ENCODE measurements around the gene NECAB2. TPM values are rescaled to one million over a fixed set of nuclear protein-coding genes. Genes with fewer than 3 reads are reported as not detected.

NECAB2 gene
- polyA plus RNA-seq, 1 donor (not counting 4 experiments of a cell fraction or from before 2014, with no cell fraction given) = not detected

DNA sequence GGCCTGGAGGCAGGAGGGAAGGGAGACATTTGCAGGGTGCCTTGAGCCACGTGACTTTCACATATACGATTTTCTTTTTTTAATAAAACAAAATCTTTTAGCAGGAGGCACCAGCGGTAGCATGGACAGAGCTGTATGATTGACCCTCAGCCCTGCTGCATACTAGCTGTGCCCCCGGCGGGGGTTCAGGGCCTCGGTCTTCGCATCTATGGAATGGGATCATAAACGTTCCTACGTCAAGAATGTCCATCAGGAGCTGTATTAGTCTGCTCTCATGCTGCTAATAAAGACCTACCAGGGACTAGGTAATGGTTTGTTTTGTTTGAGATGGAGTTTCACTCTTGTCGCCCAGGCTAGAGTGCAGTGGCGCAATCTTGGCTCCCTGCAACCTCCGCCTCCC is 47.4 kb downstream of the NECAB2 start:
- Histone ChIP-seq H3K4me2 (ENCODE audit: control insufficient read depth, extremely low read depth, insufficient read depth, low read depth, low read length) (no peak overlapping the region), H3K4me3 (ENCODE audit: control insufficient read depth in 2 of 3, extremely low read depth in 1 of 3, insufficient read depth in 2 of 3, low read depth in 1 of 3, low read length in 3 of 3) (no peak overlapping the region), H2AFZ (ENCODE audit: control insufficient read depth, low read length) (no peak overlapping the region), H3K4me1 (ENCODE audit: control insufficient read depth, extremely low read depth, insufficient read depth, low read length) (peaks cover 5% of the 10 kb centered on the region), H3K9ac (ENCODE audit: control insufficient read depth, extremely low read depth, insufficient read depth, low read length) (no peak overlapping the region), H3K27me3 (ENCODE audit: control insufficient read depth, extremely low read depth, insufficient read depth, low read length) (no peaks in the 10 kb centered on the region), H3K9me3 (ENCODE audit: control insufficient read depth, low read depth, low read length) (no peaks in the 10 kb centered on the region), H4K20me1 (ENCODE audit: control insufficient read depth, extremely low read depth, insufficient read depth, low read length) (no peaks in the 10 kb centered on the region), H3K79me2 (ENCODE audit: control insufficient read depth, insufficient read depth, low read length) (no peaks in the 10 kb centered on the region), H3K27ac (ENCODE audit: control insufficient read depth, insufficient read depth, low read length) (no peak overlapping the region), H3K36me3 (ENCODE audit: control insufficient read depth in 2 of 2, extremely low read depth in 1 of 2, insufficient read depth in 2 of 2, low read length in 2 of 2) (no peaks in the 10 kb centered on the region), H3K9me1 (ENCODE audit: control insufficient read depth, extremely low read depth, insufficient read depth, low read length) (no peaks in the 10 kb centered on the region)
- DNase-seq (ENCODE audit: low read depth, low spot score) (no peak), FAIRE-seq (no peak)
- no peak for TF ChIP-seq EZH2 (IDR thresholded peaks at IDR 0.05; ENCODE audit: low read length)
- TF ChIP-seq, protein P1, sequence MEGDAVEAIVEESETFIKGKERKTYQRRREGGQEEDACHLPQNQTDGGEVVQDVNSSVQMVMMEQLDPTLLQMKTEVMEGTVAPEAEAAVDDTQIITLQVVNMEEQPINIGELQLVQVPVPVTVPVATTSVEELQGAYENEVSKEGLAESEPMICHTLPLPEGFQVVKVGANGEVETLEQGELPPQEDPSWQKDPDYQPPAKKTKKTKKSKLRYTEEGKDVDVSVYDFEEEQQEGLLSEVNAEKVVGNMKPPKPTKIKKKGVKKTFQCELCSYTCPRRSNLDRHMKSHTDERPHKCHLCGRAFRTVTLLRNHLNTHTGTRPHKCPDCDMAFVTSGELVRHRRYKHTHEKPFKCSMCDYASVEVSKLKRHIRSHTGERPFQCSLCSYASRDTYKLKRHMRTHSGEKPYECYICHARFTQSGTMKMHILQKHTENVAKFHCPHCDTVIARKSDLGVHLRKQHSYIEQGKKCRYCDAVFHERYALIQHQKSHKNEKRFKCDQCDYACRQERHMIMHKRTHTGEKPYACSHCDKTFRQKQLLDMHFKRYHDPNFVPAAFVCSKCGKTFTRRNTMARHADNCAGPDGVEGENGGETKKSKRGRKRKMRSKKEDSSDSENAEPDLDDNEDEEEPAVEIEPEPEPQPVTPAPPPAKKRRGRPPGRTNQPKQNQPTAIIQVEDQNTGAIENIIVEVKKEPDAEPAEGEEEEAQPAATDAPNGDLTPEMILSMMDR (optimal IDR thresholded peaks at IDR 0.05 in 1 of 3, IDR thresholded peaks at IDR 0.05 in 1 of 3, conservative IDR thresholded peaks at IDR 0.05 in 1 of 3; ENCODE audit: extremely low read depth in 1 of 3, insufficient read depth in 2 of 3, low read length in 3 of 3) = no peak
- dilution Hi-C loops (cut with MboI; ENCODE audit: extremely low pct_ligation_motif_present, low sequenced_read_pairs) = no loop called here

DNA sequence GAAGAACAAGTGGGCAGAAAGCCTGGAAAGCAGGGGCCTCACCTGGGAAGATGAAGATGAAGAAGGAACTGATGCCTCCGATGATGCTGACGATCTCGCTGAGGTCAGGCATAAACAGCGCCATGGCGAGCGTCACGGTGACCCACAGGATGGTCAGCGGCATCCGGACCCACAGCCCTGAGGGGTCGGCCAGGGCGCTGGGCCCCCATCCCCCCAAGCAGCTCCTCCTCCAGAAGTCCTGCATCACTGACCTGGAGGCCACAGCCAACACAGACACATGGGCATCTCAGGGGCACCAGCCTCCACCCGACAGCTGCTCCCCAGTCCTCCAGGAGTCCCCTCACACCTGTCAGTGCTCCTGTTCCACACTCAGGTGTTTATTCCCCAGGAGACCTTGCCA is 48.4 kb downstream of the NECAB2 start:
- dilution Hi-C loops (cut with MboI; ENCODE audit: extremely low pct_ligation_motif_present, low sequenced_read_pairs) = no loop called here
- no peak overlapping the region for H2AFZ ChIP-seq (ENCODE audit: control insufficient read depth, low read length)
- H3K4me1 ChIP-seq (ENCODE audit: control insufficient read depth, extremely low read depth, insufficient read depth, low read length) = peaks cover 5% of the 10 kb centered on the region
- H3K36me3 ChIP-seq (ENCODE audit: control insufficient read depth in 2 of 2, extremely low read depth in 1 of 2, insufficient read depth in 2 of 2, low read length in 2 of 2) = no peaks in the 10 kb centered on the region
- no peak overlapping the region for H3K4me3 ChIP-seq (ENCODE audit: control insufficient read depth in 2 of 3, extremely low read depth in 1 of 3, insufficient read depth in 2 of 3, low read depth in 1 of 3, low read length in 3 of 3)
- no peak overlapping the region for H3K4me2 ChIP-seq (ENCODE audit: control insufficient read depth, extremely low read depth, insufficient read depth, low read depth, low read length)
- FAIRE-seq = no peak
- no peak overlapping the region for H3K27ac ChIP-seq (ENCODE audit: control insufficient read depth, insufficient read depth, low read length)
- DNase-seq (ENCODE audit: low read depth, low spot score) = no peak
- H3K79me2 ChIP-seq (ENCODE audit: control insufficient read depth, insufficient read depth, low read length) = no peaks in the 10 kb centered on the region
- H3K9me3 ChIP-seq (ENCODE audit: control insufficient read depth, low read depth, low read length) = peaks cover 1% of the 10 kb centered on the region
- TF ChIP-seq, protein P1 (optimal IDR thresholded peaks at IDR 0.05 in 1 of 3, IDR thresholded peaks at IDR 0.05 in 1 of 3, conservative IDR thresholded peaks at IDR 0.05 in 1 of 3; ENCODE audit: extremely low read depth in 1 of 3, insufficient read depth in 2 of 3, low read length in 3 of 3) = no peak
- TF ChIP-seq EZH2 (IDR thresholded peaks at IDR 0.05; ENCODE audit: low read length) = no peak
- H3K9ac ChIP-seq (ENCODE audit: control insufficient read depth, extremely low read depth, insufficient read depth, low read length) = no peak overlapping the region
- no peaks in the 10 kb centered on the region for H3K27me3 ChIP-seq (ENCODE audit: control insufficient read depth, extremely low read depth, insufficient read depth, low read length)
- no peaks in the 10 kb centered on the region for H4K20me1 ChIP-seq (ENCODE audit: control insufficient read depth, extremely low read depth, insufficient read depth, low read length)
- no peaks in the 10 kb centered on the region for H3K9me1 ChIP-seq (ENCODE audit: control insufficient read depth, extremely low read depth, insufficient read depth, low read length)

Measured in keratinocyte (primary cell).